Vagina (tissue), 2 donors: ENCODE data around the gene SPACA7. TPM values are rescaled to one million over a fixed set of nuclear protein-coding genes. Genes with fewer than 3 reads are reported as not detected.

Source experiments
- DNase-seq, 2 donors: peaks; one replicate each; pipeline ENCODE4 v3.0.0-alpha.2; 2017; ENCODE audit errors: extremely low spot score in 2 of 2
- H3K27ac ChIP-seq: fragments of 200-600 bp; sonication (generic); one replicate; pipeline ENCODE4 v1.5.1; 2019
- H3K27me3 ChIP-seq: fragments of 200-600 bp; sonication (generic); one replicate; pipeline ENCODE4 v1.5.1; 2019
- H3K36me3 ChIP-seq, 2 donors: fragments of 200-600 bp; sonication (generic); one replicate each; pipeline ENCODE4 v1.5.1; 2017 to 2019
- H3K4me1 ChIP-seq: fragments of 200-600 bp; sonication (generic); one replicate; pipeline ENCODE4 v1.5.1; 2019
- H3K4me3 ChIP-seq, 2 donors: fragments of 200-600 bp; sonication (generic); 1 replicate in 1 of 2; 2 replicates in 1 of 2; pipeline ENCODE4 v1.5.1; 2016 to 2019
- H3K9me3 ChIP-seq: fragments of 200-600 bp; sonication (generic); one replicate; pipeline ENCODE4 v1.5.1; 2019
- CTCF ChIP-seq, 3 experiments: fragments of 450-650 bp in 2 of 3; fragments of 200-600 bp in 1 of 3; sonication (generic) in 1 of 3; IDR thresholded peaks; one replicate each; pipeline ENCODE4 v1.5.1; 2017 to 2019; ENCODE audit warnings: antibody characterized with exemption in 3 of 3, mild to moderate bottlenecking in 2 of 3, moderate library complexity in 2 of 3
- POLR2A ChIP-seq, 2 donors: fragments of 450-650 bp; IDR thresholded peaks; one replicate each; pipeline ENCODE4 v1.6.1; 2017; ENCODE audit warnings: antibody characterized with exemption in 2 of 2, mild to moderate bottlenecking in 2 of 2, moderate library complexity in 2 of 2
- POLR2AphosphoS5 ChIP-seq, 2 donors: sonication (generic); formaldehyde crosslinking; IDR thresholded peaks; one replicate each; pipeline ENCODE4 v1.9.0; 2017; ENCODE audit warnings: antibody characterized with exemption in 2 of 2, mild to moderate bottlenecking in 2 of 2, low read depth in 1 of 2; ENCODE audit not compliant: insufficient read depth in 1 of 2
- intact Hi-C: fragments of 100-400 bp; cut with DNase I; formaldehyde crosslinking; loops from one replicate; pipeline ENCODE4 v1.15.1; 2023
- total RNA-seq: library from RNA; depleted of rRNA; stranded (reverse); fragments of >200 nt; gene quantifications from one replicate; pipeline ENCODE4 v1.2.3, GENCODE V29; 2016

SPACA7 gene
- total RNA-seq, 1 donor from 2014 or later, result not detected

GRCh38 chr13:112446867-112447266 lies 70.7 kb downstream of the SPACA7 start:
- intact Hi-C loops, result no loop called here

GRCh38 chr13:112447306-112447705 lies 71.2 kb downstream of the SPACA7 start:
- intact Hi-C loops, result no loop called here
- Histone ChIP-seq H3K4me1 (peaks cover 7% of the 10 kb centered on the region), H3K36me3 (no peaks in the 10 kb centered on the region), H3K27me3 (no peaks in the 10 kb centered on the region), H3K27ac (no peak overlapping the region), H3K4me3 (no peak overlapping the region), H3K9me3 (no peaks in the 10 kb centered on the region)
- no peak for DNase-seq
- no peak for TF ChIP-seq CTCF (IDR thresholded peaks at IDR 0.05)
- TF ChIP-seq POLR2A (IDR thresholded peaks at IDR 0.05), result no peak
- no peak for TF ChIP-seq POLR2AphosphoS5 (IDR thresholded peaks at IDR 0.05; ENCODE audit: insufficient read depth in 1 of 2, low read depth in 1 of 2)

More at GRCh38 chr13:112446867-112447266, 70.7 kb downstream of the SPACA7 start:
- H3K36me3 ChIP-seq, result no peaks in the 10 kb centered on the region
- H3K9me3 ChIP-seq, result no peaks in the 10 kb centered on the region
- DNase-seq, result peak in 1 of 2 donors; percentile 70
- peaks cover 7% of the 10 kb centered on the region for H3K4me1 ChIP-seq
- H3K27ac ChIP-seq, result no peak overlapping the region
- no peak for TF ChIP-seq CTCF (IDR thresholded peaks at IDR 0.05)
- TF ChIP-seq POLR2AphosphoS5 (IDR thresholded peaks at IDR 0.05; ENCODE audit: insufficient read depth in 1 of 2, low read depth in 1 of 2), result no peak
- no peak for TF ChIP-seq POLR2A (IDR thresholded peaks at IDR 0.05)
- H3K4me3 ChIP-seq, result no peak overlapping the region
- no peaks in the 10 kb centered on the region for H3K27me3 ChIP-seq

- intact Hi-C loops, result no loop called here
- peaks cover 4% of the 10 kb centered on the region for H3K4me1 ChIP-seq
- DNase-seq, result peak; percentile 72 to 77
- H3K4me3 ChIP-seq, result no peak overlapping the region
- no peaks in the 10 kb centered on the region for H3K36me3 ChIP-seq
- no peaks in the 10 kb centered on the region for H3K27me3 ChIP-seq
- no peaks in the 10 kb centered on the region for H3K9me3 ChIP-seq
- no peak overlapping the region for H3K27ac ChIP-seq
- no peak for TF ChIP-seq POLR2AphosphoS5 (IDR thresholded peaks at IDR 0.05; ENCODE audit: insufficient read depth in 1 of 2, low read depth in 1 of 2)
- TF ChIP-seq CTCF (IDR thresholded peaks at IDR 0.05), result no peak
- no peak for TF ChIP-seq POLR2A (IDR thresholded peaks at IDR 0.05)
Measured at GRCh38 chr13:112447761-112448603, 71.8 kb downstream of the SPACA7 start.

DNA sequence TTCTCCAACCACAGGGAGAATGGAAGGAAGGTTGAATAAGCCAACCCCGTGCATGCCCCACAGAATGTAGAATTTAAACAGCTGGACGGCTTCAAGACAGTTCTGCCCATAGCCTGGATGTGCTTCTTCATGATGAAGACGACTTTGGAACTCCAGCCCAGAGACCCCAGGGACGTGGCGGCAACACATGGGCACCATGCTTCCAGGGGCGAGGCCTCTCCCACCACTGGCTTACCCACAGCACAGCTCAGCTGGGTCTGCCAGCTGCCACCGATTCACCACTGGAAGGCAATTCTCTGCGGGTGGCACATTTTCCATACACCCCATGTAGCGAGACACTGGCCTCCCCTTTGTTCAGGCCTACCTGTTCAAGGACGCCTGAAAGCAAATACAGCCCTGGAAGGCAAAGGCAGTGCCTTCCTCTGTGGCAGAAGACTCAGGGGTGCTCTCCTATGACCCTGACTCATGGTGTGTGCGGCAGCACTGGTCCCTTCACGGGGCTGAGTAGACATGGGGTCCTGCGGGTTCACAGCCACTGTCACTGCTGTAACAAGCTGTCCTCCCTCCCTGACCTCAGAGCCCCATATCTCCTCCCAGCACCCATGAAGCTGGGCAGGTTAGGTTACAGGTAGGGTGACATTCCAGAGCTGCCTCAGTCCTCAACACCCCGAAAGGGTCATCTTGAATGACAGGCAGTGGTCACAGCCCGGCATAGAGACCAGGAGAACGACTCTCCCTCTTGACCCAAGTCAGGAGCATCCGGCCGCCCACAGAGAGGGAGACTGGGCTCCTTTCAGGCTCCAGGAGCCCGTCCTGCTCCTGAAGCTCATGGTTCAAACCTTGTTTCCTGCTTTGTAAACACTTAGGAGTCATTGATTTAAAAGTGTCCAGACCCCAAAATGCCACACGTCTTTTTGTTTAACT lies 72.7 kb downstream of the SPACA7 start:
- no peak overlapping the region for H3K27ac ChIP-seq
- no peaks in the 10 kb centered on the region for H3K4me1 ChIP-seq
- TF ChIP-seq POLR2AphosphoS5 (IDR thresholded peaks at IDR 0.05; ENCODE audit: insufficient read depth in 1 of 2, low read depth in 1 of 2) (no peak), CTCF (IDR thresholded peaks at IDR 0.05) (no peak), POLR2A (IDR thresholded peaks at IDR 0.05) (no peak)
- peak; percentile 67 to 83 for DNase-seq
- H3K9me3 ChIP-seq, result no peaks in the 10 kb centered on the region
- no peaks in the 10 kb centered on the region for H3K36me3 ChIP-seq
- H3K4me3 ChIP-seq, result no peak overlapping the region
- H3K27me3 ChIP-seq, result no peaks in the 10 kb centered on the region
- intact Hi-C loops, result no loop called here
